Measurements from ENCODE around the gene HMGN3.

GRCh38 chr6:79159846-79160245 lies 74.6 kb downstream of the HMGN3 start:
- TF ChIP-seq POLR2AphosphoS5 (IDR thresholded peaks at IDR 0.05; ENCODE audit: low read depth, low read length), result no peak
- no peak for TF ChIP-seq TAF1 (IDR thresholded peaks at IDR 0.05; ENCODE audit: borderline replicate concordance, insufficient read depth, low read length)
- TF ChIP-seq REST (IDR thresholded peaks at IDR 0.05; ENCODE audit: insufficient read depth in 1 of 2, low read depth in 2 of 2, low read length in 2 of 2), result no peak
- no peak for TF ChIP-seq SIN3A (IDR thresholded peaks at IDR 0.05; ENCODE audit: borderline replicate concordance, insufficient read depth, low read length)
- no peak for TF ChIP-seq FOXP2 (optimal IDR thresholded peaks at IDR 0.05; ENCODE audit: borderline replicate concordance, extremely low read depth, extremely low read length, insufficient read depth)
